ENCODE results near the gene TGM1.

GRCh38 chr14:24271834-24272263, 8.9 kb upstream of the TGM1 start:
- TF ChIP-seq, protein P1, sequence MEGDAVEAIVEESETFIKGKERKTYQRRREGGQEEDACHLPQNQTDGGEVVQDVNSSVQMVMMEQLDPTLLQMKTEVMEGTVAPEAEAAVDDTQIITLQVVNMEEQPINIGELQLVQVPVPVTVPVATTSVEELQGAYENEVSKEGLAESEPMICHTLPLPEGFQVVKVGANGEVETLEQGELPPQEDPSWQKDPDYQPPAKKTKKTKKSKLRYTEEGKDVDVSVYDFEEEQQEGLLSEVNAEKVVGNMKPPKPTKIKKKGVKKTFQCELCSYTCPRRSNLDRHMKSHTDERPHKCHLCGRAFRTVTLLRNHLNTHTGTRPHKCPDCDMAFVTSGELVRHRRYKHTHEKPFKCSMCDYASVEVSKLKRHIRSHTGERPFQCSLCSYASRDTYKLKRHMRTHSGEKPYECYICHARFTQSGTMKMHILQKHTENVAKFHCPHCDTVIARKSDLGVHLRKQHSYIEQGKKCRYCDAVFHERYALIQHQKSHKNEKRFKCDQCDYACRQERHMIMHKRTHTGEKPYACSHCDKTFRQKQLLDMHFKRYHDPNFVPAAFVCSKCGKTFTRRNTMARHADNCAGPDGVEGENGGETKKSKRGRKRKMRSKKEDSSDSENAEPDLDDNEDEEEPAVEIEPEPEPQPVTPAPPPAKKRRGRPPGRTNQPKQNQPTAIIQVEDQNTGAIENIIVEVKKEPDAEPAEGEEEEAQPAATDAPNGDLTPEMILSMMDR (tag by site-specific recombination; IDR thresholded peaks at IDR 0.05), result no peak
- TF ChIP-seq ZNF670 (tag by site-specific recombination; IDR thresholded peaks at IDR 0.05; ENCODE audit: low read depth) (no peak), ZNF112 (tag by site-specific recombination; IDR thresholded peaks at IDR 0.05) (no peak), ZFHX2 (tag by site-specific recombination; conservative IDR thresholded peaks at IDR 0.05) (no peak), SP2 (tag by site-specific recombination; IDR thresholded peaks at IDR 0.05) (no peak), ZNF23 (tag by site-specific recombination; IDR thresholded peaks at IDR 0.05; ENCODE audit: borderline replicate concordance) (no peak), ZNF221 (tag by site-specific recombination; IDR thresholded peaks at IDR 0.05; ENCODE audit: borderline replicate concordance) (no peak), ZNF610 (tag by site-specific recombination; IDR thresholded peaks at IDR 0.05; ENCODE audit: borderline replicate concordance) (no peak), HOXA7 (CRISPR knock-in tag; IDR thresholded peaks at IDR 0.05; ENCODE audit: borderline replicate concordance) (no peak), KLF9 (tag by site-specific recombination; IDR thresholded peaks at IDR 0.05; ENCODE audit: low read depth) (no peak), ZBTB8A (tag by site-specific recombination; IDR thresholded peaks at IDR 0.05) (no peak), ZNF223 (tag by site-specific recombination; IDR thresholded peaks at IDR 0.05) (no peak), ZNF121 (tag by site-specific recombination; IDR thresholded peaks at IDR 0.05) (no peak)
- TF ChIP-seq, protein P2, sequence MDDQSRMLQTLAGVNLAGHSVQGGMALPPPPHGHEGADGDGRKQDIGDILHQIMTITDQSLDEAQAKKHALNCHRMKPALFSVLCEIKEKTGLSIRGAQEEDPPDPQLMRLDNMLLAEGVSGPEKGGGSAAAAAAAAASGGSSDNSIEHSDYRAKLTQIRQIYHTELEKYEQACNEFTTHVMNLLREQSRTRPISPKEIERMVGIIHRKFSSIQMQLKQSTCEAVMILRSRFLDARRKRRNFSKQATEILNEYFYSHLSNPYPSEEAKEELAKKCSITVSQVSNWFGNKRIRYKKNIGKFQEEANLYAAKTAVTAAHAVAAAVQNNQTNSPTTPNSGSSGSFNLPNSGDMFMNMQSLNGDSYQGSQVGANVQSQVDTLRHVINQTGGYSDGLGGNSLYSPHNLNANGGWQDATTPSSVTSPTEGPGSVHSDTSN (CRISPR knock-in tag; IDR thresholded peaks at IDR 0.05), result no peak

All from HEK293 (cell line).